Mammary epithelial cell (primary cell): ENCODE data around the gene FUNDC2.

Experiments used
- CTCF ChIP-seq, 2 donors: IDR thresholded peaks in 1 of 2; conservative IDR thresholded peaks in 1 of 2; 2 replicates each; pipeline ENCODE4 v1.5.1; 2011 to 2012; ENCODE audit warnings: inconsistent platforms in 2 of 2, low read length in 2 of 2, mild to moderate bottlenecking in 2 of 2, control low read depth in 1 of 2, low read depth in 1 of 2; ENCODE audit not compliant: insufficient read depth in 1 of 2; ENCODE audit errors: extremely low read depth in 1 of 2
- EZH2 ChIP-seq: IDR thresholded peaks from 2 replicates; pipeline ENCODE4 v1.6.1; 2012; ENCODE audit warnings: low read length, inconsistent platforms, borderline replicate concordance

GRCh38 chrX:155068165-155068564 lies 41.5 kb downstream of the FUNDC2 start:
- TF ChIP-seq CTCF (conservative IDR thresholded peaks at IDR 0.05 in 1 of 2, IDR thresholded peaks at IDR 0.05 in 1 of 2; ENCODE audit: extremely low read depth in 1 of 2, insufficient read depth in 1 of 2, low read depth in 1 of 2, low read length in 2 of 2) (no peak), EZH2 (no peak)
